Measurements from ENCODE around the gene RIN1. TPM values are rescaled to one million over a fixed set of nuclear protein-coding genes. Genes with fewer than 3 reads are reported as not detected.
A peak's percentile ranks its signal among the peaks of the same experiment; 100 is the strongest.

RIN1 gene
- total and polyA plus RNA-seq, 9 of the 15 experiments (the other 6 are each of a cell fraction or from before 2014, with no cell fraction given): 0.01 to 1.2 (median 0.45) TPM; not detected in 1

DNA sequence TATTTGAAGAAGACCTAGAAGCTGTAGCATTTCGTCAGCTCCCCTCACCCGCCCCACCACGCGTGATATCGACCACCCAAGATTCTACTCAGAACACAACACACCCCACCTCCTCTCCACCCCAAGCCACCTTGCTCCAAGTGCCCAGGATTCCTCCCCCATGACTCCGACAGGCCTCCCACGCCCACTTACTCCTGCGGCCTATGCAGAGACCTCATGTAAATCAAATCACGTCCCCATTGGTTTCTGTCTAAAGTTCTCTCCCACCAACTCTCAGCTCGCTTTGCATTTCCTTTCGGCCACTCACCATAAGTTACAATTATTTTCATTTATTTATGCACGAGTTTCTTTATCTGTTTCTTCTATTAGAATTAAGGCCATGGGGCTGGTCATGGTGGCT lies 33.6 kb downstream of the RIN1 start:
- H3K9ac ChIP-seq (ENCODE audit: insufficient read depth in 1 of 2, low read depth in 2 of 2, low read length in 2 of 2): no peak overlapping the region
- peaks cover 3% of the 10 kb centered on the region for H3K9me1 ChIP-seq (ENCODE audit: control insufficient read depth, insufficient read depth, low read length)
- 32% methylated on average over 12 of the region's 12 CpGs for WGBS (ENCODE audit: insufficient coverage, low coverage, missing lambda C conversion rate)
- BruUV-seq (replicated peaks): no TSS peak
- TF ChIP-seq, protein P1, sequence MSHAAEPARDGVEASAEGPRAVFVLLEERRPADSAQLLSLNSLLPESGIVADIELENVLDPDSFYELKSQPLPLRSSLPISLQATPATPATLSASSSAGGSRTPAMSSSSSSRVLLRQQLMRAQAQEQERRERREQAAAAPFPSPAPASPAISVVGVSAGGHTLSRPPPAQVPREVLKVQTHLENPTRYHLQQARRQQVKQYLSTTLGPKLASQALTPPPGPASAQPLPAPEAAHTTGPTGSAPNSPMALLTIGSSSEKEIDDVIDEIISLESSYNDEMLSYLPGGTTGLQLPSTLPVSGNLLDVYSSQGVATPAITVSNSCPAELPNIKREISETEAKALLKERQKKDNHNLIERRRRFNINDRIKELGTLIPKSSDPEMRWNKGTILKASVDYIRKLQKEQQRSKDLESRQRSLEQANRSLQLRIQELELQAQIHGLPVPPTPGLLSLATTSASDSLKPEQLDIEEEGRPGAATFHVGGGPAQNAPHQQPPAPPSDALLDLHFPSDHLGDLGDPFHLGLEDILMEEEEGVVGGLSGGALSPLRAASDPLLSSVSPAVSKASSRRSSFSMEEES (CRISPR knock-in tag; IDR thresholded peaks at IDR 0.05): no peak
- TF ChIP-seq EGR1 (conservative IDR thresholded peaks at IDR 0.05): peak; percentile 44; the same call in 1 of the 2 replicates
- DNase-seq (ENCODE audit: extremely low read depth in 1 of 4, low spot score in 3 of 4) (no peak), ATAC-seq (no peak; the same call in 2 of the 3 replicates), FAIRE-seq (no peak)
- H3K4me3 ChIP-seq: no peak overlapping the region
- no peaks in the 10 kb centered on the region for H3K36me3 ChIP-seq (ENCODE audit: control insufficient read depth, insufficient read depth, low read length)
- no peak overlapping the region for H3K27ac ChIP-seq (ENCODE audit: extremely low read depth, low read depth, low read length)
- H3K79me2 ChIP-seq (ENCODE audit: control insufficient read depth, insufficient read depth, low read length): no peaks in the 10 kb centered on the region
- H3K27me3 ChIP-seq (ENCODE audit: control insufficient read depth in 2 of 2, insufficient read depth in 2 of 2, low read length in 2 of 2): peaks cover 0 to 1% of the 10 kb centered on the region in 2 experiments; a peak in 1 of 5 replicates
- CTCF ChIA-PET (ENCODE audit: low intra/inter-chr PET ratio): no interaction called here
- in situ Hi-C loops (cut with MboI): no loop called here
- intact Hi-C loops (cut with micrococcal nuclease): no loop called here
- H3K9me3 ChIP-seq (replicated peaks; ENCODE audit: control insufficient read depth, insufficient read depth, low read depth, low read length): no peaks in the 10 kb centered on the region
- H3K4me1 ChIP-seq (replicated peaks in 1 of 2; ENCODE audit: control insufficient read depth in 2 of 2, insufficient read depth in 2 of 2, low read length in 2 of 2): 0 out of 5 replicates have a peak, but pooled peaks cover 0 to 6% of the 10 kb centered on the region in 2 experiments
- POLR2A ChIA-PET: interaction anchor here (1.0 to 1.5 kb wide), 2 partner anchors 10 to 14 kb away, joined by 3 to 5 read pairs; partner anchors contain the start of gene YIF1A
- no peaks in the 10 kb centered on the region for H4K20me1 ChIP-seq (replicated peaks; ENCODE audit: control insufficient read depth, insufficient read depth, low read length)
- no peak overlapping the region for H2AFZ ChIP-seq (ENCODE audit: low read depth, low read length)
- H3K4me2 ChIP-seq (ENCODE audit: insufficient read depth, low read length): no peak overlapping the region

DNA sequence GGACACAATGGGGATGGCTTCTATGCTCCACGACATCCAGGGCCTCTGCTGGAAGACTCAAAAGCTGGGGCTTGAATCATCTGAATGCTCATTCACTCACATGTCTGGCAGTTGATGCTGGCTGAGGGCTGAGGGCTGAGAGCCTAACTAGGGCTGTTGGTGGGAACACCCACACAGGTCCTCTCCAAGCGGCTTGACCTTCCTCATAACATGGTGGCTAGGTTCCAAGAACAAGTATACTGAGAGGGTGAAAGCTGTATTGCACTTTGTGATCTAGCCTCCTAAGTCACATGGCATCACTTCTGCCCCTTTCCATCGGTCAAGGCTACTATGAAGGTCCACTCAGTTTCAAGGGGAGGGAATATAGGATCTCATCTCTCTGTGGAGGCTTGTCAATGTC lies 37.0 kb downstream of the RIN1 start:
- 0% methylated on average over 3 of the region's 3 CpGs for WGBS (ENCODE audit: insufficient coverage, low coverage, missing lambda C conversion rate)
- ChIA-PET POLR2A (interaction anchor here (4.3 kb wide), 1 partner anchor 11 kb away, joined by 18 read pairs; the partner anchor contains the start of gene YIF1A), CTCF (ENCODE audit: low intra/inter-chr PET ratio) (no interaction called here)
- peak overlapping the region in 1 of 2 experiments; percentile 48; a peak in 1 of 4 replicates for H3K9ac ChIP-seq (ENCODE audit: insufficient read depth in 1 of 2, low read depth in 2 of 2, low read length in 2 of 2)
- FAIRE-seq: peak; percentile 35
- no peaks in the 10 kb centered on the region for H3K79me2 ChIP-seq (ENCODE audit: control insufficient read depth, insufficient read depth, low read length)
- H3K9me1 ChIP-seq (ENCODE audit: control insufficient read depth, insufficient read depth, low read length): peaks cover 3% of the 10 kb centered on the region
- H4K20me1 ChIP-seq (replicated peaks; ENCODE audit: control insufficient read depth, insufficient read depth, low read length): no peaks in the 10 kb centered on the region
- no peak overlapping the region for H3K4me2 ChIP-seq (ENCODE audit: insufficient read depth, low read length)
- no peak overlapping the region for H3K4me3 ChIP-seq
- H3K4me1 ChIP-seq (replicated peaks in 1 of 2; ENCODE audit: control insufficient read depth in 2 of 2, insufficient read depth in 2 of 2, low read length in 2 of 2): peaks cover 0 to 22% of the 10 kb centered on the region in 2 experiments; a peak in 1 of 5 replicates
- intact Hi-C loops (cut with micrococcal nuclease): no loop called here
- no TSS peak for BruUV-seq (replicated peaks)
- peaks cover 0 to 8% of the 10 kb centered on the region in 2 experiments; a peak in 2 of 5 replicates for H3K27me3 ChIP-seq (ENCODE audit: control insufficient read depth in 2 of 2, insufficient read depth in 2 of 2, low read length in 2 of 2)
- no peak for DNase-seq (ENCODE audit: extremely low read depth in 1 of 4, low spot score in 3 of 4)
- H3K36me3 ChIP-seq (ENCODE audit: control insufficient read depth, insufficient read depth, low read length): no peaks in the 10 kb centered on the region
- H2AFZ ChIP-seq (ENCODE audit: low read depth, low read length): no peak overlapping the region; the same call in 1 of the 2 replicates
- no peak overlapping the region for H3K27ac ChIP-seq (ENCODE audit: extremely low read depth, low read depth, low read length)
- no peaks in the 10 kb centered on the region for H3K9me3 ChIP-seq (replicated peaks; ENCODE audit: control insufficient read depth, insufficient read depth, low read depth, low read length)
- in situ Hi-C loops (cut with MboI): no loop called here
- ATAC-seq: peak; percentile 37; the same call in 1 of the 3 replicates
- TF ChIP-seq ZNF232 (CRISPR knock-in tag; IDR thresholded peaks at IDR 0.05) (no peak), CBFA2T2 (conservative IDR thresholded peaks at IDR 0.05) (no peak), TAF7 (tag; IDR thresholded peaks at IDR 0.05) (no peak), E2F1 (CRISPR knock-in tag; IDR thresholded peaks at IDR 0.05) (no peak), CHAMP1 (IDR thresholded peaks at IDR 0.05) (no peak), MTF1 (CRISPR knock-in tag; IDR thresholded peaks at IDR 0.05; ENCODE audit: borderline replicate concordance) (no peak), ZNF12 (CRISPR knock-in tag; IDR thresholded peaks at IDR 0.05) (no peak), GATA2 (CRISPR knock-in tag; IDR thresholded peaks at IDR 0.05) (no peak)

Data from K562 (cell line).